ENCODE measurements around the gene TJAP1. TPM values are rescaled to one million over a fixed set of nuclear protein-coding genes. Genes with fewer than 3 reads are reported as not detected.
"Not testable (repeated sequence)": the region's sequence is repeated elsewhere in the genome, so short reads cannot be mapped to it uniquely, and the experiment has no call there.

Gene TJAP1
- total and polyA plus RNA-seq, 10 donors = 13.5 to 40.0 (median 33.3) TPM

DNA sequence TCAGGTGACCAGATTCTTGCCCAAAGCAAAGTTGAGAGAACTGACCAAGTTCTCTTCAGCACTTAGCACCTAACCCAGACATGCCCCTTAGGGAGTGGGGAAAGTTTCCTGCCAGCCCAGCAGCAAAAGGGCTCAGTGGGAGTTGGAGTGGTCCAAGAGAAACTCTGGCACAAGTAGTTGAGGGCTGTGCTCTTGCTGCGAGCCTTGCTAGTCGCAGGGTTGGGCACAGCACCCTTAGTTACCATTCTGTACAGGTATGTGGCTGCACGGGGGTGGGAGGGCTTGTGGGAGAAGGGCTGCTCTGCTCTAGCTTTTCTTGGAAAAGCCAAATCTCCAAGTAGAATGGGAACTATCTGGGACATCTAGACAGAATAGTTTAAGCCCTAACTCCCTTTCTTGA is 45.9 kb downstream of the TJAP1 start:
- WGBS, 5 donors = 93 to 97% (median 96%) methylated on average over 3 of the region's 3 CpGs
- peaks cover 0 to 98% (median 92%) of the 10 kb centered on the region in 6 donors for H3K36me3 ChIP-seq
- H3K4me1 ChIP-seq = peaks cover 5 to 12% (median 7%) of the 10 kb centered on the region in 6 donors

DNA sequence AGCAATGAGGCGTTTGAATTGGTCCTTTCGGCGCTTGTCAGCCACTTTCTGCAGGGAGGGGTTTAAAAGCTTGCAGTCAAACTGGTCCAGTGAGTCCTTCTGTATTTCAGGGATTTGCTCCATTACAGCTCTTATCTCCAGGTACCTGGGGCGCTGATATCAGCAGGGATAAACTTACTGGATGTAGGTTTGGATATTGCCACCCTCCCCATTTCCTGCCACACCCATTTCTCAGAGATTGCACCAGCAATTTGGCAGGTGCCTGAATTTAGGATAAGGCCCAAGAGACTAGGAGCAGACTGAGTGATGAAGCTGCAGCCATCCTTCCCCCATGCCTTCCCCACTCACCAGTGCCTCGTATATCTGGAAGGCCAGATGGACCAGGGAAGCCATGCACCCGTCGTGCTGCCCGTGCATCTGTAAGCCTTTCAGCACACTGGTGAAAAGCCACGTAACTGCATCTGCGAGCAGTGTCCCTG is 47.2 kb downstream of the TJAP1 start:
- no peak for DNase-seq
- WGBS, 5 donors = 78 to 95% (median 85%) methylated on average over 10 of the region's 10 CpGs
- peaks cover 0 to 100% (median 98%) of the 10 kb centered on the region in 6 donors for H3K36me3 ChIP-seq
- no peak overlapping the region for H3K4me3 ChIP-seq
- H3K9me3 ChIP-seq = no peaks in the 10 kb centered on the region
- no peak overlapping the region for H3K27ac ChIP-seq
- TF ChIP-seq POLR2A (IDR thresholded peaks at IDR 0.05) (no peak), POLR2AphosphoS5 (IDR thresholded peaks at IDR 0.05) (peak in 1 of 3 donors; percentile 12)
- H3K4me1 ChIP-seq = no peaks in the 10 kb centered on the region
- no peaks in the 10 kb centered on the region for H3K27me3 ChIP-seq (replicated peaks in 1 of 7)
- intact Hi-C loops (cut with DNase I; ENCODE audit: low total_unique reads) = no loop called here

More for the DNA sequence above, 45.9 kb downstream of the TJAP1 start:
- Histone ChIP-seq H3K27me3 (replicated peaks in 1 of 7) (no peaks in the 10 kb centered on the region), H3K27ac (no peak overlapping the region), H3K4me3 (no peak overlapping the region), H3K9me3 (no peaks in the 10 kb centered on the region)
- intact Hi-C loops (cut with DNase I; ENCODE audit: low total_unique reads) = no loop called here
- no peak for DNase-seq
- TF ChIP-seq, protein P1, sequence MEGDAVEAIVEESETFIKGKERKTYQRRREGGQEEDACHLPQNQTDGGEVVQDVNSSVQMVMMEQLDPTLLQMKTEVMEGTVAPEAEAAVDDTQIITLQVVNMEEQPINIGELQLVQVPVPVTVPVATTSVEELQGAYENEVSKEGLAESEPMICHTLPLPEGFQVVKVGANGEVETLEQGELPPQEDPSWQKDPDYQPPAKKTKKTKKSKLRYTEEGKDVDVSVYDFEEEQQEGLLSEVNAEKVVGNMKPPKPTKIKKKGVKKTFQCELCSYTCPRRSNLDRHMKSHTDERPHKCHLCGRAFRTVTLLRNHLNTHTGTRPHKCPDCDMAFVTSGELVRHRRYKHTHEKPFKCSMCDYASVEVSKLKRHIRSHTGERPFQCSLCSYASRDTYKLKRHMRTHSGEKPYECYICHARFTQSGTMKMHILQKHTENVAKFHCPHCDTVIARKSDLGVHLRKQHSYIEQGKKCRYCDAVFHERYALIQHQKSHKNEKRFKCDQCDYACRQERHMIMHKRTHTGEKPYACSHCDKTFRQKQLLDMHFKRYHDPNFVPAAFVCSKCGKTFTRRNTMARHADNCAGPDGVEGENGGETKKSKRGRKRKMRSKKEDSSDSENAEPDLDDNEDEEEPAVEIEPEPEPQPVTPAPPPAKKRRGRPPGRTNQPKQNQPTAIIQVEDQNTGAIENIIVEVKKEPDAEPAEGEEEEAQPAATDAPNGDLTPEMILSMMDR (IDR thresholded peaks at IDR 0.05 in 8 of 11, conservative IDR thresholded peaks at IDR 0.05 in 3 of 11) = no peak
- TF ChIP-seq POLR2A (IDR thresholded peaks at IDR 0.05) = no peak
- no peak for TF ChIP-seq POLR2AphosphoS5 (IDR thresholded peaks at IDR 0.05)

DNA sequence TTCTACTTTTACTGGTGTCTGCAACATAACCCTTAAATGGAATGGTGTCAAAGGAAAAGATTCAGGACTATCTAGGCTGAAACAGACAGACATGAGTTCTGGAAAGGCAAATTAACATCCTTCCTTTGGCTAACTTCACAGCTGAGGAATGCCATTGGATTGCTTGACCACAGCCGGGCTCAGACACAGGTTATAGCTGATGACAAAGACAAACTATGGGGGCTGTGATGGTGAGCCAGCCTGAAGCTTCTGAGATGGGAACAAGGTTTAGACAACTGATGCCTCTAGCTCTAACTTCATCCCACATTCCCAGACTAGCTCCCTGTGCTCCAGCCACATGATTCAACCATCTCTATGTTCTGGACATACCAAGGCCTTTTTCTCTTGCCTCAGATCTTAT is 54.8 kb downstream of the TJAP1 start:
- Histone ChIP-seq H3K36me3 (peaks cover 0 to 99% (median 63%) of the 10 kb centered on the region in 6 donors), H3K4me3 (no peak overlapping the region), H3K4me1 (no peaks in the 10 kb centered on the region), H3K27ac (no peak overlapping the region), H3K27me3 (replicated peaks in 1 of 7) (no peaks in the 10 kb centered on the region), H3K9me3 (no peaks in the 10 kb centered on the region)
- no peak for DNase-seq
- intact Hi-C loops (cut with DNase I; ENCODE audit: low total_unique reads) = no loop called here
- 91 to 100% (median 95%) methylated on average over 1 of the region's 1 CpG for WGBS, 5 donors
- TF ChIP-seq POLR2AphosphoS5 (IDR thresholded peaks at IDR 0.05) (no peak), POLR2A (IDR thresholded peaks at IDR 0.05) (no peak)
- TF ChIP-seq, protein P1 (IDR thresholded peaks at IDR 0.05 in 8 of 11, conservative IDR thresholded peaks at IDR 0.05 in 3 of 11) = no peak

DNA sequence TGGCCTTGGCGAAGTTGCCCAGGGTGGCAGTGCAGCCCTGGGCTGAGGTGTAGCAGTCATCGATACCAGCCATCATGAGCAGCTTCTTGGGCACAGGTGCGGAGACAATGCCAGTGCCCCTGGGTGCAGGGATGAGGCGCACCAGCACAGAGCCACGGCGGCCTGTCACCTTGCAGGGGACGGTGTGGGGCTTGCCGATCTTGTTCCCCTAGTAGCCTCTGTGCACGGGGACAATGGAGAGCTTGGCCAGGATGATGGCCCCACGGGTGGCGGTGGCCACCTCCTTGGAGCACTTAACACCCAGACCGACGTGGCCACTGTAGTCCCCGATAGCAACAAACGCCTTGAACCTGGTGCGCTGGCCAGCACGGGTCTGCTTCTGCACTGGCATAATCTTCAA is 61.6 kb downstream of the TJAP1 start:
- H3K9me3 ChIP-seq; DNase-seq; H3K4me3 ChIP-seq; H3K27me3 ChIP-seq (replicated peaks in 1 of 7); intact Hi-C loops (cut with DNase I; ENCODE audit: low total_unique reads); H3K27ac ChIP-seq; H3K4me1 ChIP-seq: not testable (repeated sequence)
- 92 to 98% (median 96%) methylated on average over 12 to 15 of the region's 17 CpGs for WGBS, 5 donors
- peaks cover 2 to 99% (median 65%) of the 10 kb centered on the region in 6 donors for H3K36me3 ChIP-seq

DNA sequence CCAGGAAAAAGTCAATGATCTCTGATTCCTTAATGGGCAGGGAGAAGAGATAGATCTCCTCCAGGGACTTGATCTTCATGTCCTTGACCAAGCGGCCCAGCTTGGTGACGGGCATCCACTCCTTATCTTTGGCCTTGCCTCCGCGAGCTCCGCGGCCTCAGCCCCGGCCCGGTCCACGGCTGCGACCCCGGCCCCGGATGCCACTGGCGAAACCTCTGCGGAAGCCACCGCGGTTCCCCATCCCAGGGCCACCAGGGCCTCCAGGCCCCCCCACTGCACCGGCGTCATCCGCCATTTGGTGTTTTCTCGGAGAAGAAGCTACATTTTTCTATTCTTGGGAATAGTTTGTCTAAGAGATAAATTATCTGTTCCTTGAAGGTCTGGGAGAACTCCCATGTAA is 62.0 kb downstream of the TJAP1 start:
- H3K27me3 ChIP-seq (replicated peaks in 1 of 7); H3K4me3 ChIP-seq; H3K27ac ChIP-seq; H3K4me1 ChIP-seq; H3K9me3 ChIP-seq; intact Hi-C loops (cut with DNase I; ENCODE audit: low total_unique reads); DNase-seq: not testable (repeated sequence)
- peaks cover 2 to 99% (median 66%) of the 10 kb centered on the region in 6 donors for H3K36me3 ChIP-seq
- 95 to 97% (median 97%) methylated on average over 19 to 20 of the region's 20 CpGs for WGBS, 5 donors

DNA sequence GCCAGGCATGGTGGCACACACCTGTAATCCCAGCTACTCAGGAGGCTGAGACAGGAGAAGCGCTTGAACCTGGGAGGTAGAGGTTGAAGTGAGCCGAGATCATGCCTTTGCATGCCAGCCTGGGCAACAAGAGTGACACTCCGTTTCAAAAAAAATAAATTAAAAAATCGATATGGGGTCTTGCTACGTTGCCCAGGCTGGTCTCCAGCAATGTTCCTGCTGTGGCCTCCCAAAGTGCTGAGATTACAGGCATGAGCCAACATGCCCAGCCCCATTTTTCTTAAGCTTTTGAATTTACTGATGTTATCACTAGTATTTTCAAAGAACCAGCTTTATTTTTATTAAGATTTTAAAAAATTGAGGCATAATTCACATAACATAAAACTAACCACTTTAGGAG is 63.1 kb downstream of the TJAP1 start:
- Histone ChIP-seq H3K4me1 (no peaks in the 10 kb centered on the region), H3K27me3 (replicated peaks in 1 of 7) (no peaks in the 10 kb centered on the region), H3K27ac (no peak overlapping the region), H3K9me3 (no peaks in the 10 kb centered on the region), H3K4me3 (no peak overlapping the region), H3K36me3 (peaks cover 2 to 99% (median 76%) of the 10 kb centered on the region in 6 donors)
- TF ChIP-seq, protein P1 (IDR thresholded peaks at IDR 0.05 in 8 of 11, conservative IDR thresholded peaks at IDR 0.05 in 3 of 11) = no peak
- TF ChIP-seq POLR2A (IDR thresholded peaks at IDR 0.05) (no peak), POLR2AphosphoS5 (IDR thresholded peaks at IDR 0.05) (no peak)
- WGBS, 5 donors = 96 to 100% (median 97%) methylated on average over 5 of the region's 5 CpGs
- DNase-seq = no peak
- intact Hi-C loops (cut with DNase I; ENCODE audit: low total_unique reads) = no loop called here
